ENCODE results near the gene ASCL2.

ASCL2 gene

GRCh38 chr11:2308713-2309112 lies 38.3 kb upstream of the ASCL2 start:
- DNase-seq (ENCODE audit: low spot score) = no peak

- no peak for DNase-seq (ENCODE audit: low spot score)
These were observed 37.3 kb upstream of the ASCL2 start for GRCh38 chr11:2307501-2308331.

- DNase-seq (ENCODE audit: low spot score) = no peak
These were observed 36.6 kb upstream of the ASCL2 start for GRCh38 chr11:2306877-2307500.

GRCh38 chr11:2306452-2306823 lies 36.0 kb upstream of the ASCL2 start:
- no peak for DNase-seq (ENCODE audit: low spot score)

- no peak for DNase-seq (ENCODE audit: low spot score)
These were observed 35.5 kb upstream of the ASCL2 start for GRCh38 chr11:2305788-2306451.

- peak; percentile 57 for DNase-seq (ENCODE audit: low spot score)
These were observed 34.9 kb upstream of the ASCL2 start for GRCh38 chr11:2305140-2305778.

GRCh38 chr11:2304506-2305139 lies 34.2 kb upstream of the ASCL2 start:
- DNase-seq (ENCODE audit: low spot score) = no peak

- no peak for DNase-seq (ENCODE audit: low spot score)
These were observed 33.5 kb upstream of the ASCL2 start for GRCh38 chr11:2303627-2304505.

- no peak for DNase-seq (ENCODE audit: low spot score)
These were observed 32.7 kb upstream of the ASCL2 start for GRCh38 chr11:2302896-2303626.

GRCh38 chr11:2302306-2302895 lies 32.0 kb upstream of the ASCL2 start:
- DNase-seq (ENCODE audit: low spot score) = no peak

- DNase-seq (ENCODE audit: low spot score) = no peak
These were observed 31.4 kb upstream of the ASCL2 start, which contains the start of the genes C11orf21 and TSPAN32 for GRCh38 chr11:2301631-2302305. Gene C11orf21 (minus strand): TSS chr11:2301918. CDS start chr11:2301808, 110 bp downstream. Gene TSPAN32 (plus strand): TSS chr11:2302013. CDS start chr11:2302150, 137 bp downstream.

GRCh38 chr11:2300936-2301630 lies 30.7 kb upstream of the ASCL2 start:
- DNase-seq (ENCODE audit: low spot score) = no peak

GRCh38 chr11:2300290-2300935 lies 30.0 kb upstream of the ASCL2 start:
- DNase-seq (ENCODE audit: low spot score) = no peak

- no peak for DNase-seq (ENCODE audit: low spot score)
These were observed 29.4 kb upstream of the ASCL2 start for GRCh38 chr11:2299773-2300172.

GRCh38 chr11:2298795-2299761 lies 28.7 kb upstream of the ASCL2 start:
- DNase-seq (ENCODE audit: low spot score) = peak; percentile 21

GRCh38 chr11:2298131-2298794 lies 27.9 kb upstream of the ASCL2 start:
- DNase-seq (ENCODE audit: low spot score) = no peak

All from LoVo (cell line).